ENCODE measurements around the gene GALNT10. TPM values are rescaled to one million over a fixed set of nuclear protein-coding genes. Genes with fewer than 3 reads are reported as not detected.

GALNT10 gene
- total and polyA plus RNA-seq, 2 donors from 2014 or later: 13.0 to 44.3 TPM

- intact Hi-C loops (cut with DNase I): no loop called here
- peak overlapping the region in 1 of 2 donors; percentile 53 for H3K27ac ChIP-seq (ENCODE audit: low read depth in 2 of 2, low read length in 2 of 2)
- TF ChIP-seq, protein P1, sequence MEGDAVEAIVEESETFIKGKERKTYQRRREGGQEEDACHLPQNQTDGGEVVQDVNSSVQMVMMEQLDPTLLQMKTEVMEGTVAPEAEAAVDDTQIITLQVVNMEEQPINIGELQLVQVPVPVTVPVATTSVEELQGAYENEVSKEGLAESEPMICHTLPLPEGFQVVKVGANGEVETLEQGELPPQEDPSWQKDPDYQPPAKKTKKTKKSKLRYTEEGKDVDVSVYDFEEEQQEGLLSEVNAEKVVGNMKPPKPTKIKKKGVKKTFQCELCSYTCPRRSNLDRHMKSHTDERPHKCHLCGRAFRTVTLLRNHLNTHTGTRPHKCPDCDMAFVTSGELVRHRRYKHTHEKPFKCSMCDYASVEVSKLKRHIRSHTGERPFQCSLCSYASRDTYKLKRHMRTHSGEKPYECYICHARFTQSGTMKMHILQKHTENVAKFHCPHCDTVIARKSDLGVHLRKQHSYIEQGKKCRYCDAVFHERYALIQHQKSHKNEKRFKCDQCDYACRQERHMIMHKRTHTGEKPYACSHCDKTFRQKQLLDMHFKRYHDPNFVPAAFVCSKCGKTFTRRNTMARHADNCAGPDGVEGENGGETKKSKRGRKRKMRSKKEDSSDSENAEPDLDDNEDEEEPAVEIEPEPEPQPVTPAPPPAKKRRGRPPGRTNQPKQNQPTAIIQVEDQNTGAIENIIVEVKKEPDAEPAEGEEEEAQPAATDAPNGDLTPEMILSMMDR (IDR thresholded peaks at IDR 0.05; ENCODE audit: borderline replicate concordance, extremely low read depth, insufficient read depth): no peak
- H3K27me3 ChIP-seq (ENCODE audit: control insufficient read depth, insufficient read depth, low read length): no peaks in the 10 kb centered on the region
- peak overlapping the region; percentile 7 to 42 (median 34) for H3K9ac ChIP-seq (ENCODE audit: low read length in 3 of 3)
- H3K4me1 ChIP-seq (ENCODE audit: control insufficient read depth in 2 of 3, insufficient read depth in 2 of 3, low read depth in 1 of 3, low read length in 3 of 3): peaks cover 3 to 14% (median 8%) of the 10 kb centered on the region in 3 donors
- H3K36me3 ChIP-seq (ENCODE audit: control insufficient read depth in 2 of 3, insufficient read depth in 3 of 3, low read length in 3 of 3): peaks cover 0 to 11% (median 1%) of the 10 kb centered on the region in 3 donors
- H3K9me3 ChIP-seq (ENCODE audit: control insufficient read depth in 2 of 3, insufficient read depth in 1 of 3, low read length in 3 of 3): no peaks in the 10 kb centered on the region
- DNase-seq (peak; percentile 78 to 86 (median 80)), FAIRE-seq (no peak)
- peak overlapping the region; percentile 45 to 97 (median 72) for H3K4me3 ChIP-seq (ENCODE audit: low read length in 3 of 3)
These were observed 255.9 kb downstream of the GALNT10 start for GRCh38 chr5:154446195-154447088.

DNA sequence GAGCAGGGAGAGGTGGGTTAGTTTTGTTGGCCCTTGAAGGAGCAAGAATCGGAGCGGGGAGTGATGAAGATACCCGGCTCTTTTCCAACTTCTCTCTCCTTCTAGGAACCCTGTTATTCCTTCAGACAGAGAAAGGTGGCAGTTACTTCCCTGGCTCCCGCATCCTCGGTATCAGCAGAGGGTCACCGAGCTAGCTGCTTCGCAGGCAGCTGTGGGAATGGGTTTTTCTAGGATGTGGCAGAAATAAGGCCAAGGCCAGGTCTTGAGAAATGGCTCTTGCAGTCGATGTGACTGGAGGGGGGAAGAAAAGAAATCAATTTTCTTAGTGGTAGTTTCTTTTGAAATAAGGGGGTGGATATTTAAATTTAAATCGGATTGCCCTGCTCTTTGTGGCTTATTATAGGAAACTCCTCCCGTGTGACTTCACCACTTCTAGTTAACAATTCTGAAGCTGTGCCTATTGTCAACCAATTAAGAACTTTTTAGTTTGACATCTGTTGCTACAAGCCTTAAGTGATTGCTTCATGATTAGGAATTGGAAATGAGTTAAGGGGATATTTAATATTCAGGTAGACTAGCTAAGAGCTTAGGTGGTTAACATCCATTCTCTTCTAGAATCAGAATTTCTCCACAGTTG, 256.7 kb downstream of the GALNT10 start:
- Histone ChIP-seq H3K4me3 (ENCODE audit: low read length in 3 of 3) (peak overlapping the region; percentile 45 to 97 (median 72)), H3K27ac (ENCODE audit: low read depth in 2 of 2, low read length in 2 of 2) (no peak overlapping the region), H3K4me1 (ENCODE audit: control insufficient read depth in 2 of 3, insufficient read depth in 2 of 3, low read depth in 1 of 3, low read length in 3 of 3) (peaks cover 3 to 14% (median 8%) of the 10 kb centered on the region in 3 donors), H3K36me3 (ENCODE audit: control insufficient read depth in 2 of 3, insufficient read depth in 3 of 3, low read length in 3 of 3) (peaks cover 2 to 7% (median 6%) of the 10 kb centered on the region in 3 donors), H3K9me3 (ENCODE audit: control insufficient read depth in 2 of 3, insufficient read depth in 1 of 3, low read length in 3 of 3) (no peaks in the 10 kb centered on the region), H3K9ac (ENCODE audit: low read length in 3 of 3) (peak overlapping the region; percentile 7 to 42 (median 34)), H3K27me3 (ENCODE audit: control insufficient read depth, insufficient read depth, low read length) (no peaks in the 10 kb centered on the region)
- intact Hi-C loops (cut with DNase I): no loop called here
- DNase-seq: no peak
- no peak for FAIRE-seq
- TF ChIP-seq, protein P1 (IDR thresholded peaks at IDR 0.05; ENCODE audit: borderline replicate concordance, extremely low read depth, insufficient read depth): no peak

- peaks cover 3 to 13% (median 8%) of the 10 kb centered on the region in 3 donors for H3K4me1 ChIP-seq (ENCODE audit: control insufficient read depth in 2 of 3, insufficient read depth in 2 of 3, low read depth in 1 of 3, low read length in 3 of 3)
- no peak overlapping the region for H3K27ac ChIP-seq (ENCODE audit: low read depth in 2 of 2, low read length in 2 of 2)
- no peak overlapping the region for H3K9ac ChIP-seq (ENCODE audit: low read length in 3 of 3)
- FAIRE-seq (no peak), DNase-seq (no peak)
- H3K27me3 ChIP-seq (ENCODE audit: control insufficient read depth, insufficient read depth, low read length): no peaks in the 10 kb centered on the region
- intact Hi-C loops (cut with DNase I): no loop called here
- no peak overlapping the region for H3K4me3 ChIP-seq (ENCODE audit: low read length in 3 of 3)
- H3K9me3 ChIP-seq (ENCODE audit: control insufficient read depth in 2 of 3, insufficient read depth in 1 of 3, low read length in 3 of 3): no peaks in the 10 kb centered on the region
- peaks cover 8 to 20% (median 17%) of the 10 kb centered on the region in 3 donors for H3K36me3 ChIP-seq (ENCODE audit: control insufficient read depth in 2 of 3, insufficient read depth in 3 of 3, low read length in 3 of 3)
- TF ChIP-seq, protein P1 (IDR thresholded peaks at IDR 0.05; ENCODE audit: borderline replicate concordance, extremely low read depth, insufficient read depth): no peak
These were observed 259.3 kb downstream of the GALNT10 start for GRCh38 chr5:154449786-154450185.
